ENCODE measurements around the gene PON2.
"Not testable (repeated sequence)": the region's sequence is repeated elsewhere in the genome, so short reads cannot be mapped to it uniquely, and the experiment has no call there.

Gene PON2

GRCh38 chr7:95434557-95435421 is at the start of gene PON2:
PON2 (minus strand) TSS chr7:95435028; CDS start chr7:95434951, 77 bp downstream.
- FAIRE-seq, result no peak

- FAIRE-seq, result no peak
Observed at GRCh38 chr7:95482424-95482823, 47.6 kb upstream of the PON2 start.

- no peak for FAIRE-seq
Observed at GRCh38 chr7:95481271-95482165, 46.7 kb upstream of the PON2 start.

- FAIRE-seq, result no peak
Observed at GRCh38 chr7:95479992-95480624, 45.3 kb upstream of the PON2 start.

GRCh38 chr7:95478272-95479037 is 43.6 kb upstream of the PON2 start:
- peak; percentile 87 for FAIRE-seq

- FAIRE-seq, result peak; percentile 94
Observed at GRCh38 chr7:95476904-95477594, 42.2 kb upstream of the PON2 start.

GRCh38 chr7:95476072-95476847 is 41.4 kb upstream of the PON2 start:
- no peak for FAIRE-seq

- no peak for FAIRE-seq
Observed at GRCh38 chr7:95473276-95473985, 38.6 kb upstream of the PON2 start.

- no peak for FAIRE-seq
Observed at GRCh38 chr7:95472581-95473161, 37.8 kb upstream of the PON2 start.

GRCh38 chr7:95471071-95471470 is 36.2 kb upstream of the PON2 start:
- no peak for FAIRE-seq

GRCh38 chr7:95470452-95470851 is 35.6 kb upstream of the PON2 start:
- no peak for FAIRE-seq

- no peak for FAIRE-seq
Observed at GRCh38 chr7:95469848-95470247, 35.0 kb upstream of the PON2 start.

- no peak for FAIRE-seq
Observed at GRCh38 chr7:95469187-95469586, 34.4 kb upstream of the PON2 start.

- FAIRE-seq, result no peak
Observed at GRCh38 chr7:95467912-95468607, 33.2 kb upstream of the PON2 start.

GRCh38 chr7:95460653-95461052 is 25.8 kb upstream of the PON2 start:
- not testable (repeated sequence) for FAIRE-seq

GRCh38 chr7:95457947-95458346 is 23.1 kb upstream of the PON2 start:
- FAIRE-seq, result no peak

GRCh38 chr7:95454438-95455045 is 19.7 kb upstream of the PON2 start:
- FAIRE-seq, result no peak

GRCh38 chr7:95446618-95447017 is 11.8 kb upstream of the PON2 start:
- FAIRE-seq, result no peak

- no peak for FAIRE-seq
Observed at GRCh38 chr7:95444796-95445195, 10.0 kb upstream of the PON2 start.

Measured in TTC549 (cell line).